HS-27A (cell line): ENCODE data around the gene STK33.

ENCODE experiments used
- DNase-seq: peaks from one replicate; pipeline ENCODE4 v3.0.0-alpha.2; 2012; ENCODE audit warnings: low read depth, missing footprints

Gene STK33

DNA sequence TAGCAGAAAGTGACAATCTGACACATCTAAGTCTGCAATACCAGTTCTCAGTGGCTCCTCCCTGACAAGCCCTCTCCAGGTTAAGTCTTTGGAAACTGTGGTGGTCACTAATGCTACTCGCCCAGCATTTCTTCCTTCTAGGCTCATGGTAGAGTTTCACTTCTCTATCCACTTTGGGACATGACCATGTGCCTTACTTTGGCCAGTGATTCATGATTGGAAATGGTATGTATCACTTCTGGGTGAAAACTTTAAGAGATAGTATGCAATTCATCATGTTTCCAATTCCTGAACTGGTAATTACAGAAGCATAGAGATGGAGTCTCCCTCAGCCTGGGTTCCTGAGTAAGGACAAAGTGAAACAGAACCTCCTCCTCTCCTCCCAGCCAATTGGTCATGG is 178.8 kb downstream of the STK33 start:
- no peak for DNase-seq

DNA sequence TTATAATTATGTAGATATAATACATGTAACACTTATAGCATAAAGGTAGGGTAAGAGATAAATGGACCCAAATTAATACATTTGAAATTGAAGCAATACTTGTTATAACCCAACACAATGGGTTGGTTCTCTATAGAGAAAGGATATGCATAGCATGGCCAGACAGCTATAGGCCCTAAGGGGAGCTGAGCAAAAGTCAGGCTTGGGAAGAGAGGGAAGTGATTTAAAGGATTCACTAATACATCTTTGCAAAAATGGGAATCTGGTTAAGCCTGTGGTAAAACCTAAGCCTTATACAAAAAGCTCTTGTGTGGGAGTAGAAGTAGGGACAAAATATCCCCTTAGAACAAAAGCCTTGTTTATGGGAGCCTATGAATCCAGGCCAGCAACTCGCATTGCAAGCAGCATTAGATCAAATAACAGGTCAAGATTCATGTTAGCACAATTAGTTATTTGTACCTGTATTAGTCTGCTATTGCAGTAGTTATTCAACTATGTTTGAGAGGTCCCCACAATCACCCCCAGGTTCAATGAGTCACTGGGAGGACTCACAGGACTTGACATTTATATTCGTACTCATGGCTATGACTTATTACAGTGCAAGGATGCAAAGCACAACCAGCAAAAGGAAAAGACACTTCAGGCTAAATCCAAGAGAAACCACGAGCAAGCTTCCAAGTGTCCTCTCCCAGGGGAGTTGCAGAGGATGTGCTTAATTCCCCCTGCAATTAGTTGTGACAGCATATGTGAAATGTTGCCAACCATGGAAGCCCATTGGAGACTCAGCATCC is 185.7 kb downstream of the STK33 start:
- no peak for DNase-seq

DNA sequence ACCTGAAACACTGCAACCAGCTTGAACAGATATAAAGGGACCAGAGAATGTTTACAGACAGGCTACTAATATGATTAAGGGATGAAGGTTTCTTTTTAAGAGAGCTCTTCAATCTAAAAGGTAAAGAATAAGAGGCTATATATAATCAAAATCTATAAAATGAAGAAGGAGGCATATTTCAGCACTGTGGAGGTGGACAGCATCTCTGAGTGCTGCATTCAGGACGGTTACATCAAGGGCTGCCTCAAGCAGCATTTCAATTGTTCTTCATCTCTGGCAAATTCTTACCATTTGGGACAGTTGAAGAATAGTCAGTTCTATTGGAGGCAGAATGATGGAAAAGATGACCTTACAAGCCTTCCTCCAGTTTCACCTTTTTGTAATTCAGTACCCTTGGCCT is 190.7 kb downstream of the STK33 start:
- DNase-seq = no peak

DNA sequence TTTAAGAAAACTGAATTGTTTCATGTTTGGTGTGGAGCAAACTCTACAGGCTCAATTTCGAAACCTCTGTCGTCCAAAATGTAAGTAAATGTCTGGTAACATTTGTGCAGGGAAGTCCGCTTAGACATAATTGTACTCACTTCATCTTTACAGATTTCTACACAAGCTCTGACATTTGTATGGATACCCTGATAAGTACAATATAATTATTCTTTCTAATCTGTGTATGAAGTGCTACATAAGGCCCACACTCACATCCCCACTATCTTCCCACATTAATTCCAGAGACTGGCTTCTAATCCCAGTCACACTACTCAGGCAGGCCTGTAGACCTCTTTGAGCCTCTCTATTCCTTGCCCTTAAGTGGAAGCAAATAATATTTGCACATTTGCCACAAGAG is 201.1 kb downstream of the STK33 start:
- no peak for DNase-seq

DNA sequence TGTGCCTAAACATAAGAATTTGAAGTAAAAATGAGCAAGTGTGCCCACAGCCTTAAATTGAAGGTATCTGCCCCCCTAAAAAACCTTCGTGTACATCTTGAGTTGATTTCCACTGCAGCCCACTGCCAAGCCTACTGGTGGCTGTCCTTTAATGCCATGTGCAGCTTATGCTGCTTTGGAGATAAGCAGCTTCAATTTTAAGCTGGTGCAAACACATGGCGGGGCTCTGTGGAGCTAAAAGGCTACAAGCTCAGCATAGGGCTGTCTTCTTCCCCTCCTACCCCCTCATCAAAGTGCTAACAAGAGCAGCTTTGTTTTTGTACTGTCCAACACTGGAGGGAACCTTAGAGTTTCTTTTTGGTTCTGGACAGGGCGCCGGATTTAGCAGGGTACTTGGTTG is 201.9 kb downstream of the STK33 start:
- no peak for DNase-seq

DNA sequence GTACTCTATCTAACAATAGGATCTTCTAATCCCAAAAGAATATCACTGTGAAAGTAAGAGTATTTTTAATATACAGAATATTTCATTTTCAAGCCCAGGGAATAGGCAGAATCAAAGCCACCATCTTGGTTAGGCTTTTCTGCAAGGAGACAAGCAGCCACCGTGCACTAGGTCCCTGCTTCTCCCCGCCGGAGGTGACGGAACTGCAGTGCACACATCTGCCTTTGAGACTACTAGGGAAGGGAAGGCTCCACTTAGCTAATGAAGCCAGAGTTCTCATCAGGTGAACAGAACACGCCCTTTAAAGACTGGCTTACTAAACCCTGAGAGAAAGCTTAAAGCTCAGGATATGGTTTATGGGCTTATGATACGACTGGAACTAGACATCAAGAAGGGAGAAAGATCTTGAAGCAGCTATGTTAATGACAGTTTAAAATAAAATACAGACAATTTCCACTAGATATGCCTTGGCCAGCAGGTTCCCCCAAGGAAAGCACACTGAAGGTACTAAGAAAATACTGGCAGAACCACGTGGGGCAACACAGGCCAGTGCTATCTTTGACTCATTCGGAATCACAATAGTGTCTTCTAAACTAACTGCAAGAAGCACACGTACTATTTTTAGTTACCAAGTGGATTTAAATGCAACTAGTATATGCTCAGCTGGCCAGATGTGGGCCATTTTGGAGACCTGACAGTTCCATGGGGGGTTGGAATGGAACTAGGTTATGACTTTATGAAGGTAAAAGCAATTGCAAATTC is 203.0 kb downstream of the STK33 start:
- no peak for DNase-seq

DNA sequence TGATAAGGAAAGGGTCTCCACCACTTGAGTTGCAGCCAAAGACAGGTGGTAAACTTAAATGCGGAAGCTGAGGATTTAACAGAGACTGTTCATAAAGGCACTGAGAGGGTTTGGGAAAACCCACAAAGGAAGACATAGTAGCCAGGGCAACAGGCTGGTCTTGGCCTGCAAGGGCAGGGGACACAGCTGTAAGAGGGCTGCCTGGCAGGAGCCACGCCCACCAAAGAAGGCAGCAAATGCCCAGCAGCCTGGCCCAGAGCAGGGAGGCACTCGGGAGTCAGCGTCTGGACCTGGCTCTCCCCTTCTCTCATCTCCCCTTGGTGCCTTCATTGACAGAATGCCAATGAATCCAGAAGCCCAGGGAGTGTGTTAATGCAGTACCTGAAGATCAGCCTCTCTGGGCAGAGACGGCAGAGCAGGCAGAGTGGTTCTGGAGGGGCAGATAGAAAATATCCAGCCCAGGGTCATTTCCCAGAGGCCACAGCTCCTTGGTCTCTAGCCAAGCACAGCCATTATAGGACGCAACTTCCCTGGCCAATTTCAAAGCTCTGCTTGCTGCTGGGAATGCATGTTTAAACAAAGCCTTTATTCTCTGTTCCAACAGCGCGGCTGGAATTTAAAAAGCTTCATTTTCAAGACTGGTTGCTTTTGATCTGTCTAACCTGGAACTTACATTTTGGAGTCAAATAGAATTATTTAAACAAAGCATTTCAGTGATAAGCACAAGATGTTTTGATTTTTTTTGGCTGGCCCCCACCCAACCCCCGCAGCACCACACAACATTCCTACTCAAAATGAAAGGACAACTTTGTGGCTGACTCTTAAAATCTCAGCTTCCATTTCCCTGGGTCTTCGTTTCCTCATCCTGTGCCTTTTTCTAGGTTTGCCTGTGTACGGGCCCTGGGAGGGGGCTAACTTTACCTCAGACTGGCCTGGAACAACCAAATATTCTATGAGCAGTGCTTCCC is 204.7 kb downstream of the STK33 start:
- no peak for DNase-seq

DNA sequence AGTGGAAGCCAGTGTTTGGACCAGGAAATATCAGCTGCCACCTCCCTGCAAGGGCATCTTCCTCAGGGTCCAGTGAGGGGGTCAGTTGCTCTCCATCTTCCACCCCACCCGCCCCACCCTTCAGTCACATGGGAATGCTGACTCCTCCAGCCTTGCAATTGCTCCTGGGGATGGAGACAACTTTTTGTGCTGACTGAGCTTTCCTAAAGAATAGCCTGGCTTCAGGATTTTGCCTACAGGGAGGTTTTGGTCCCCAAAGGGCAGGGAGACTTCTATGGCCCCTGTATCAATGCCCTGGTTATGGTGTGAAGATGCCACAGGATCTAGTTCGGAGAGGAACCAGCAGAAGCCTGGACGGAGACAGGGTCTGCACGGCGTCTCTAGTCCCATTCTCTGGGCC is 206.3 kb downstream of the STK33 start:
- DNase-seq = no peak

DNA sequence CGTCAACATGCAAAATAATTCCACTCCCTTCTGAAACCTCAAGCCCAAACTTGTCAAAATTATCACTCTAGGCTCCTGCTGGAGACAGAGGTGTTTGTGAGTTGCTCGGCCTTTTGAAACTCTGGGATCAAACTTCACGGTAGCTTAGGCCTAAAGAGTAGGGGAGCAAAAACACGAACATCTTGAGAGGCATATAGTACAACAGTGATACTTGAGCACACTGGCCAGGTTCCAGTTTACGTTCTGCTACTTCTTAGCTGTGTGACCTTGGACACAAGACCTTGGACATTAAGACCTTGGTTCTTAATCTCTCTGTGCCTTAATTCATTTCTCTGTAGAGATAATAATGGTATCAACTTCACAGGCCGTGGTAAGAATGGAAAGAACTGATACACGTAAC is 206.9 kb downstream of the STK33 start:
- no peak for DNase-seq

DNA sequence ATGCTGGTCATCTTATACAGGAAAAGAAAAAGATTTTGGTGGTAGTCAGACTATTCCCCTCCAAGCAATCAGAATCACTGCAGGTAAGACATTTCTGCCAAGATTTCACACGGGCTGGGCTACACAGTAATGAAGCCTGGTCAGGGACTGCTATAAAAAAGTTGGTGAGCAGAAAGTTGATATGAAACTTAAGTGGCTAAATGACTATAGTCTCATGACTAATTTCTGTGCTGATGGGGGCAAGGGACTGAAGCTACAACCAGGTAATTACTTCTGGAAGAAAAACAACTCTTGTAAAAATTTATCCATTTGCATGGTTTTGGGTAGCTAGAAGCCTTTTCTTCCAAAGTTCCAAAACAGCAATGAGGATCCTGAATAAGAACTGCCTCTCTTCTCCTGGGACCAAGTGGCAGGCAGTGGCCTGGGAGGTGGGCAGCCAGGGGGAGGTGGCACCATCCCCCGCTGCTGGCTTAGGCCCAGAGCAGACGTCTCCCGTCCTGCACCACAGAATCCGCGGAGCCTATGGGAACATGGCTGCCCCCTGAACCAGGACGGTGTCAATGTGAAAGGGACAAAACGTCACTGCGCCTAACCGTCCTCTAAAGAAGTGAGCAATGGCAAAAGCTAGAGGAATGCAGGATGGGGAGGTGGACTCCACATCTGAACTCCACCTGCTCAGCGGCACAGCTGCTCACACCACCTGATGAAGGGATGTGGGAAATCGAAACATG is 207.7 kb downstream of the STK33 start:
- DNase-seq = no peak

DNA sequence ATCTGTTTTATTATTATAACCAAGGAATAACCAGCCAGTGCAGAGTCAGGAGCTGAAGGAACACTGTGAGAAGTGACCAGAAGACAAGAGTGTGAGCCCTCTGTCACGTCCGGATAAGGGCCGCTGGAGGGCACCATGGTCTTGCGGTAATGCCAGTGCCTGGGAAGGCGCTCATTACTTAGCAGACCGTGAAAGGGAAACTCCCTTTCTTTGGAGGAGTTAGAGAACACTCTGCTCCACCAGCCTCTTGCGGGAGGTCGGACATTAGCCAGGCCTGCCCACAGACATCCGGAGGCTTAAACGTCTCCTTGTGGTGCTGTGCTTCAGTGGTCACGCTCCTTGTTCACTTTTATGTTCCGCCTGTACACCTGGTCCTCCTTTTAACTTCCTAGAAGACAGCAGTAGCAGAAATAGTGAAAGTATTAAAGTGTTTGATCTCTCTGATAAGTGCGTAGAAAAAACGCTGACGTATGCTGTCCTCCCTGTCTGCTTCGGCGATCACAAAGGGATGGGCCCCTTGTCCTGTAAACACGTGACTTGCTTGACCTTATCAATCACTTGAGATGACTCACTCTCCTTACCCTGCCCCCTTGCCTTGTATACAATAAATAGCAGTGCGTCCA is 209.7 kb downstream of the STK33 start:
- no peak for DNase-seq

DNA sequence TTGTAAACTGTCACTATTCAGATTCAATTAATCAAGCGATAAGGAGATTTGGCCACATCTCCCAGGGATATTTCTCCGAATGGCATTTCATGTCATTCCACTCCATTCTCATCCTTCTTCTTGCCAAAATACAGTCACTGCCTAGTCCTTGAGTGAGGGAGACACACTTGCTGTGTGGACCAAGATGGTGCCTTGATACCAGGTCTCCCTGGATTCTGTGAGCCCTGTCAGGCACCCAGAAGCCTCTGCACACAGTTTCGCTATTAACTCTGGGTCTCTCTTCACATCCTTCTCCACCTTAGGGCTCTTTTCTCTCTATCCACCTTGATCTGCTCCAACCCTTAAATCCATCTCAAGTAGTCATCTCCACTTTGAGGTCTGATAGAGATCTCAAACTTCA is 210.4 kb downstream of the STK33 start:
- no peak for DNase-seq

DNA sequence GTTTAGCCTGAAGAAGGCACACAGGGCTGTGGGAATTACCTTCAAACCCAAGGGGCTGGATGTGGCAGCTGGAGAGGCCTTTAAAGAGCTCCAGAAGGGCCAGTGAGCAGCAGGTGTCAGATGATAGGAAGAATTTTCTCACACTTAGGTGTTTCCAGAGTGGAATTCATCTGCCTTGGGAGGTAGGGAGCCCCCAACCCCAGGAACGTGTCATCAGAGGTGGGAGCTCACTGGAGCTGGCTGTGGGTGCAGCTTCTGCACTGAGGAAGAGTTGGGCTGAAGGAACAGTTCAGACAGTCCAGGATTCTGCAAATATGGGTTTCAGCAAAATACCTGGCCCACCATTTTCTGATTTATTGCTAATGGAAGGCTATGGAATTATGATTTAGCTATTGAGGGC is 210.8 kb downstream of the STK33 start:
- no peak for DNase-seq

DNA sequence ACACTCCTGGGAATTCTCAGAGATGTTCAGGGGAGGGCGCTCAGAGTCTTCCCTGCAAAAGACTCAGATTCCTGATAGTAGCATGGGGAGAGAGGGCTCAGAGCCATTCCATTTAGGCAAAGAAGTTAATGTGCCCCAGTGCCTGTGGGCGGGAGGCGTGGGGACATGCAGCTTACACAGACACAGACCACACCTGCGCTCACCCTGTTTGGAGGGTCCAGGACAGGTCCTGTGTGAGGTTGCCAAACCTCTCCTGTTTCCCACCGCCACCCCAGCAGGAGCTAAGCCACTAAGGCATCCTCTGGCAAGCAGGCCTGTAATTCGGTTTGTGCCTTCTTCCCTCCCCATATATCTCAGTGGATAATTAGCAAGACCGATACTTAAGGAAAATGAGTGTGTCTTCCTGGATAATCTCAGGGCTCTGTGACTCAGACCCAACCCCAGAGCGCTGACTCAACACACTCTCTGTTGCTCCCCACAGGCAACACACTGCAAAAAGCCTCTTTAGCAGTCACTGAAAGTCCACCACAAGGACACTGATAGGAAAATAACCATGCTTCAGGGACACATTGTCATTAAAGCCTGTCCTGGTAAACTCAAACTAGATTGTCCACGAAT is 211.5 kb downstream of the STK33 start:
- DNase-seq = no peak

DNA sequence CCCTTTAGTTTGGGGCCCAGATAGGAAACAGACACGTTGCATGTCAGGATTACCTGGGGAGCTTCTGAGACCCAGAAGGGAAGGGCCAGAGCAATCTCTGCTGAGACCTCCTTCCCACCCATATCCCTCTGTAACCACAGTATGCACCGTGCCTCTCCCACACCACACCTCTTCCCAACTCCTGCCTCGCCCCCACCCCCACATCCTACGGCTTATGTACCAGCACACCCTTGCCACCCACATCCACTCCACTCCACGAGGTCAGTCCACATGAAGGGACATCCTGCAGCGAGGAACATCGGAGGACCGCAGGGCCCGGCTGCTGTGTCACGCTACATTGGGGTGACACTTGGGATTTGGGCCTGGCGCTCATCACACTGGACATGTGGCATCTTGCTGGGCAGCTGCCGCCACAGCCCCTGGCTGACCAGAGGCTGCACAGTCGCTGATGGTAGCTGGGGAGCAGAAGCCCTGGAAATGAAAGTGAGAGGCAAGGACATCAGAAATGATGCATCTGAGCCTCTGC is 212.1 kb downstream of the STK33 start:
- no peak for DNase-seq

DNA sequence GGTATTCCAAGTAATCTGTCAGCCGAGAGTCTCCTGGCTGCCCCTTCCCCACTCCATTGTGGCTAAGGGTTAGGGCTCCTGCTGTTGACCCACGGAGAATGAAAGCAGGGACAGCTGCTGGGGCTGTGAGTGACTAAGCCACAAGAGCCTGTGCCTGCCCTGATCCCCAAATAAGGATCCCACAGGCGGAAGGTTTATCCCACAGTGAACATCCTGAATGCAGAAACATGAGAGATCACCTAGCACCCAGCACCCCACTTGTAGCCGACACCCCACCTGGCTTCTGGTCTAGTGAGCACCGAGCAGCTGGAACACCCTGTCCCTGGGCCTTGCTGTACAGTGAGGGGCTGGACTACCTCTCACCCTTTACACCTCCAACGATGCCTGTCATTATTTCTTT is 212.7 kb downstream of the STK33 start:
- no peak for DNase-seq

DNA sequence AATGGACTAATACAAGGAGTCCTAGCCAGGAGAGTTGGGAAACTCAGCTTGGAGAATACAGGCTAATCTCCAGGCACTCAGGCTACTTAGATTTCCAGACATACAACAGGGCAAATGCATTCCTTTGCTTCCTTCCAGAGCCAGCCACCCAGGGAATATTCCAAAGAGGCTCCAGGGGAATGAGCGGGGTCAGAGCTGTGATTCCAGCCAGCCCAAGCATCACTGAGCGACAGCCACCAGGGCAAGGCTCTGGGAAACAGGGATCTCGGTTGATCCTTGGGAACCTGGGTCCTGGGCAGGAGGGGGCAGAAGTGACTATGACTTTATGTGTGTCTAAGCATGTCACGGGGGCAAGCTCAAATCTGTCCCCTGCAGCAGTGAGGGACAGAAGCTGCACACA is 218.1 kb downstream of the STK33 start:
- no peak for DNase-seq

DNA sequence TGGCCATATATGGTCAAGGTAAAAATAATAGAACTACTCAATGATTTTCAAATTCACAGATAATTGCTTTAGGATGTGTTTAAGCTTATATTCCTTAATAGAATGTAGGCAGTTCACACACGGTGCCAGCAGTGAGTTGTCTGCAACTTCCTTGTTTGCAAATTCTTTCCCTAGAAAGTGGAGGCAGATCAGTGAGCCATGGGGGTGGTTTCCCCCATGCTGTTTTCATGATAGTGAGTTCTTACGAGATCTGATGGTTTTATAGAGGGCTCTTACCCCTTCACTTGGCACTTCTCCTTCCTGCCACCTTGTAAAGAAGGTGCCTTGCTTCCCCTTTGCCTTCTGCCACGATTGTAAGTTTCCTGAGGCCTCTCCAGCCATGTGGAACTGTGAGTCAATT is 218.6 kb downstream of the STK33 start:
- no peak for DNase-seq

DNA sequence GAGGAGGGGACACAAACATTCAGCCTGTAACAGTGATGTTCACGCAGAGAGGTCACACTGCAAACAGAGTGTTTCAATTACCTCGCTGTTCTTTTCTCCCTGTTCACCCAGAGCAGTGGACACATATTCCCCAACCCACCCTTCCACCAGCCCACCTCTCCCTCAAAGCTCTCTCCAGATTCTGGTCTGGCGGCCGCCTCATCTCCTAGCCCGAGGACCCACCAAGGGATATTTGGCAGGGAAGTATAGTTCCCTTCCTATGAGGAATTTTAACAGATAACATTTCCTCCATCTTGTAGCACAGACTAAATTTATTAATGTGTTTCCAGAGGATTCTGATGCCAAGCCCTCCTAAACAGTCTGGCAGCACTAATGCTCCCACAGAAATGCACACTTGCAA is 219.3 kb downstream of the STK33 start:
- no peak for DNase-seq

DNA sequence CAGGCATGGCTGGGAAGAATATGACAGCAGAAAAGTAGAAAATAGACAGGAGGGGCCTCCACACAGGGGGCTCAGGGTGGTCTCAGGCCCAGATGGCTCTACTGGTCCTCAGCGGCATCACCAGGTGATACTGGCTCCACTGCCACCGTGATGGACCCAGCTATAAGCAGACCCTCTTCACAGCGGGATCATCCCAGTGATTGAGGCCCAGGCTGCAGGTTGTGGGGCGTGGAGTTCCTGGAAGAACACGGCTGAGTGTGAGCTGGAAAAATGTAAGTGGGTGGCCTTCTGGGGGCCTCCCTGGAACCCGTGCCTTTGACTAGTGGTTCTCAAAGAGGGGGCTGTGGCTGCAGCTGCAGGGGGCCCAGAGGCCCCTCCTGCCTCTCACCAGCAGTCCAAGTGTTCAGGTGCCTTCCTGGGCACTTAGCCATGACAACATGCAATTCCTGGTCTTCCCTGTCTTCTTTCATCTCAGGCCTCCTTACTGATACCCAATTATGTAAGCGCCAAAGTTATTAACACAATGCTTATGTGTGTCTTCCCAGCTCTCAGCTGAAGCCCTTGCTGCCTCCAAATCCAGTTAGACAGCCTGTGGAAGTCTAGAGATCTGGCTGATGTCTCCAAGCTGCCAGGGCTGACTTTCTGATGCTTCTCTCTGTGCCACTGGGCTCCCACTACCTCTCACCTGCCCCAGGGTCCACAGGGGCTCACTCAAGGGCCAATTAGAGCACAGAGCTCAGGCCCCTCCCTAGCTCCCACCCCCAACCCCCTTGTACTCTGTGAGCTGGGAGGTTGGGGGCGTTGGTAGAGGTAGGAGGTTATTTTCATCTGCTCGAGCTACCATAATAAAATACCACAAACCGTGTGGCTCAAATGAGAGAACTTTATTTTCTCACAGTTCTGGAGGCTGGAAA is 220.3 kb downstream of the STK33 start:
- DNase-seq = no peak
